Liver (tissue), 2 donors: ENCODE results near the gene IRF6.

Experiments used
- MAX ChIP-seq: IDR thresholded peaks from 2 replicates; pipeline ENCODE4 v1.6.1; 2016; ENCODE audit warnings: antibody characterized with exemption
- TF ChIP-seq, protein P1 (sequence below): fragments of 150-350 bp; IDR thresholded peaks from 2 replicates; pipeline ENCODE4 v1.5.1; 2017; ENCODE audit warnings: improper control_type of control experiment, low read depth, low read length; ENCODE audit not compliant: missing input control
- donor health status: healthy.

GRCh38 chr1:209823143-209824041 lies 17.4 kb upstream of the IRF6 start:
- TF ChIP-seq, protein P1, sequence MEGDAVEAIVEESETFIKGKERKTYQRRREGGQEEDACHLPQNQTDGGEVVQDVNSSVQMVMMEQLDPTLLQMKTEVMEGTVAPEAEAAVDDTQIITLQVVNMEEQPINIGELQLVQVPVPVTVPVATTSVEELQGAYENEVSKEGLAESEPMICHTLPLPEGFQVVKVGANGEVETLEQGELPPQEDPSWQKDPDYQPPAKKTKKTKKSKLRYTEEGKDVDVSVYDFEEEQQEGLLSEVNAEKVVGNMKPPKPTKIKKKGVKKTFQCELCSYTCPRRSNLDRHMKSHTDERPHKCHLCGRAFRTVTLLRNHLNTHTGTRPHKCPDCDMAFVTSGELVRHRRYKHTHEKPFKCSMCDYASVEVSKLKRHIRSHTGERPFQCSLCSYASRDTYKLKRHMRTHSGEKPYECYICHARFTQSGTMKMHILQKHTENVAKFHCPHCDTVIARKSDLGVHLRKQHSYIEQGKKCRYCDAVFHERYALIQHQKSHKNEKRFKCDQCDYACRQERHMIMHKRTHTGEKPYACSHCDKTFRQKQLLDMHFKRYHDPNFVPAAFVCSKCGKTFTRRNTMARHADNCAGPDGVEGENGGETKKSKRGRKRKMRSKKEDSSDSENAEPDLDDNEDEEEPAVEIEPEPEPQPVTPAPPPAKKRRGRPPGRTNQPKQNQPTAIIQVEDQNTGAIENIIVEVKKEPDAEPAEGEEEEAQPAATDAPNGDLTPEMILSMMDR, result peak; percentile 55
- TF ChIP-seq MAX, result no peak
